ENCODE results near the gene PPP1R7.
A peak's percentile ranks its signal among the peaks of the same experiment; 100 is the strongest.

PPP1R7 gene

DNA sequence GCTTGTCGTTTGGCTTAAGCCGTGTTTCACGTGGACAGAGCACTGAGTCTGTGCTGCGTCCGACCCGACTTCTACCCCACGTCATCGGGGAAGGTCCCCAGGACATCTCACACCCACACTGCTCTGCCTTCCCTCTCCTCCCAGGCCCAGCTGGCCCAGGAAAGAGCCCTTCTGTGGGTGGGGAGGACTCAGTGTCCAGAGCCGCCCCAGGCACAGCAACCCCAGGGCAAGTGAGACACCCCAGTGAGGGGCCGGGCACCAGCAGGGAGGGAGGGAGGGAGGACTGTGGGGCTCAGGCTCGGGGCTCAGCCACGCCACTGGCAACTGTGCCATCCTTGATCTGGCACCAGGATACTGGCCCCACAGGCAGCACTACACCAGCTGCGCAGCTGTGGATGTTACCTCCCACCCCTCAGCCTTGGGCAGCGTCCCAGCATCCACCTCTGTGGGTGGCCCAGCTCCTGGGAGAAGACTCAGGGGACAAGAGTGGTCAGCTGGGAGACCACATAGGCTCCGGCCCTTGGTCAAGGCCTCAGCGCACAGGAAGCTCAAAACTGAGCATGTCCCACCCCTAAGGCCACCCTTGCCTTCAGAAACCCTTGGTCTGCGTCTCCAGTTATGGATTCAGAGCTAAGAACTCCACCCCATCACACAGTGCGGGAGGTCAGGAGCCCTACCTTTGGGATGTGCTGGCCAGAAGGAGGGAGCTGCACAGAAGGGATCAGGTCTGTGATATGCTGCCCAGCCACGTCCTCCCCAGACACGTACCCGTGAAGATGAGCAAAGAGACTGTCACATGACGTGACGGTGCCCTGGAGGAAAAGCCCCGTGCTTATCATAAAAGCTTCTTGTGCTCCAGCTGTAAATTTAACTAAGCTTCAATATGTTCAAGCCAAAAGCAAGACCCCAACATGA lies 12.7 kb upstream of the PPP1R7 start:
- intact Hi-C loops (cut with DNase I): no loop called here
- DNase-seq: peak in 1 of 10 donors; percentile 76

DNA sequence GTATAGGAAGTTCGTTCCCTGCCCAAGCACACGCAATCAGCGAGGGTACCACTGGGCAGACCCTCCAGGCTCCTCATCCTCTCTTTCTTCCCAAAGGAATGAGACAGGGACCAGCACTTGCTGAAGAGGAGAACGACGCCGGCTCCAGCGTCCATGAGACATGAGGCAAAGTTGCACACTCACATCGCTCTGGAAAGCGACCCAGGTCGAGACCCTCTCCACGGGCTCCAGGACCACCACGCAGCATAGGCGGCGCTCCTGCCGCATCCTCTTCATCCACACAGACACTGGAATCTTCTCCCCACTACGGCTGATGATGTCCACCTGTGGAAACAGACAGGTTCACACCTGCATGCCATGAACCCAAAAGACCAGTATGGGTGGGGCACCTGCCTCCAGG lies 11.8 kb upstream of the PPP1R7 start:
- intact Hi-C loops (cut with DNase I): no loop called here
- DNase-seq: peak in 1 of 10 donors; percentile 13

DNA sequence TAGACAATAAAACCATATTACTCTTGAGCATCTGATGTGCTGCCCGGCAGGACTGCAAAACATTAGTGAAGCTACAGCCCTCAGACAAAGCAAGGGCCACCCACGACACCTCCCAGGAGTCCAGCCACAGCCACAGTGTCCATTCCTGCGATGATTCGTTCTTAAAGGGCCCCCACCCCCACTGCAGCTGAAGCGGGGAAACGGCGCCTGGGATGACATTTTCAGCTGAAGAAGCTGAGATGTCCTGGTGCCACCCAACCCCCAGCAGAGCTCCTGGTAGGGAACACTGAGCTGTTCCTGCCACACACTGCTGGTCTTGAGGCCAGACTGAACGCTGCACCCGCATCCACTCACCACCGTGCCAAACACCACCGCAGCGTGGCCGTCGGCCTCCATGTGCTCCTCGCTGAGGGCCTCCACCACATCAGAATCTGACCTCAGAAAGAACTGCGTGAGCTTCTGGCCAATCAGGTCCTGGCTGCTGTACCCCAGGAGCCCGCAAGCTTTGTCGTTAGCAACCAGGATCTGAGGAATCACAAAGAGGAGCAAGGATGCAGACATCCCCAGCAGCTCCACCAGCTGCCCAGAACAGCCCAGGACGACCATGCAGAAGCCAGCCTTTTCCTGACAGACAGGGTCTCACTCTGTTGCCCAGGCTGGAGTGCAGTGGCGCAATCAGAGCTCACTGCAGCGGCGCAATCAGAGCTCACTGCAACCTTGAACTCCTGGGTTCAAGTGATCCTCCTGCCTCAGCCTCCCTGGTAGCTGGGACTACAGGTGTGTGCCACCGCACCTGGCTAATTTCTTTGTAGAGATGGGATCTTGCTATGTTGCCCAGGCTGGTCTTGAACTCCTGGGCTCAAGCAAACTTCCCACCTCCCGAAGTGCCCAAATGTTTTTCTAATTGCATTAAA lies 10.5 kb upstream of the PPP1R7 start:
- DNase-seq: peak in 2 of 10 donors; percentile 49 to 53
- intact Hi-C loops (cut with DNase I): no loop called here

DNA sequence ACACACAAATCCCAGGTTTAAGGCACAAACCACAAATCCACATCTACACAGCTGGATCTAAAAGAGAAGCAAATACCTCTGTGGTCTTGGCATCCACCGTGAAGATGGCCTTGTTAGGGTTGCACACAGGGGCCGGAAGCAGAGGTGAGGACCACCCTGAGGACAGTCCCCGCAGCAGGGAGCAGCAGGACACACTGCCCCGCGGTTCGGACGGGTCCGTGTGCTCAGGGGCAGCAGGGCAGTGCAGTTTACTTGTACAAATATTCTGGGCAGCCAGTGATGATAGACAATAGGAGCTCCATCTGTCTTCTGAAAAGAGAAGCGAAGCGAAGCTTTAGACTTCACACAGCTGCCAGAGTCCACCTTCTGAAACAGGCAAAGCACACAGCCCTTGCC lies 9.8 kb upstream of the PPP1R7 start:
- peak in 1 of 10 donors; percentile 36 for DNase-seq
- intact Hi-C loops (cut with DNase I): no loop called here

DNA sequence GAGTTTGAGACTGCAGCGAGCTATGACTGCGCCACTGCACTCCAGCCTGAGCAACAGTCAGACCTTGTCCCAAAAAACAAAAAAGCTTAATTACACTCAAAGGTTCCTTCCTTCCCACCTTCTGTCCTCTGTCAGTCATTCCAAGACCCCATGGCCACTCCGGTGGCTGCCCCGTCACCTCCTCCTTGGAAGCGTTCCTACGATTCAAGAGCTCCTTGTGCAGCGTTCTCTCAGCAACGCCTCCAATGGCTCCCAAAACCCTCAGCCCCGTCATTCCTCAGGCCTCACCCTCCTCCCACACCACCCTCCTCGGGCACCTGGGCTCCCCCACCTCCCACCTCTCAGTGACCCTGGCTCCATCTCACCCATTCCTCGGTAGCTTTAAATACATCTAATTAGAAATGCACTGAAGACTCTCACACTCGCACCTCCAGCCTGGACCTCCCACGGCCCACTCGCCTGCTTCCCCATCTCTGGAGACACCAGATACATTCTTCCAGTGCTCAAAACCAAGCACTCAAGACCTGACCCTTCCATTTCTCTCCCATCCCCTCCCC lies 9.0 kb upstream of the PPP1R7 start:
- peak in 1 of 10 donors; percentile 26 for DNase-seq
- intact Hi-C loops (cut with DNase I): no loop called here

DNA sequence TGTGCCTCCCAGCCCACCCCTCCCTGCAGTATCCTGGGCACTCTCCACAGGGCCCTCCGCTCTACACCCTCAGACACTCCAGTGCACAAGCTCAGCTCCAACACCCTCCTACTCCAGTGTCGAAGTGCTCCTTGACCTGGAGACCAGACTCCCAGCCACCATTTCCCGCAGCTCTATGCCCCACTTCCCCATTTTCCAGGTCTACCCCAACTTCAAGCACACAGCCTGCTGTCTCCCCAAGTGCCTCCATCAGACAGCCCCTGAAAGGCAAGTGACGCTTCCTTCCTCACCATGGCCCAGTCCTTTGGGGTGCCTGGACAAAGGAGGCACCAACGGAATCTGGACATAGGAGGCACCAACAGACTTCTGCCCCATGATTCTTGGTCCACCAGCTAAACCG lies 8.2 kb upstream of the PPP1R7 start:
- intact Hi-C loops (cut with DNase I): no loop called here

DNA sequence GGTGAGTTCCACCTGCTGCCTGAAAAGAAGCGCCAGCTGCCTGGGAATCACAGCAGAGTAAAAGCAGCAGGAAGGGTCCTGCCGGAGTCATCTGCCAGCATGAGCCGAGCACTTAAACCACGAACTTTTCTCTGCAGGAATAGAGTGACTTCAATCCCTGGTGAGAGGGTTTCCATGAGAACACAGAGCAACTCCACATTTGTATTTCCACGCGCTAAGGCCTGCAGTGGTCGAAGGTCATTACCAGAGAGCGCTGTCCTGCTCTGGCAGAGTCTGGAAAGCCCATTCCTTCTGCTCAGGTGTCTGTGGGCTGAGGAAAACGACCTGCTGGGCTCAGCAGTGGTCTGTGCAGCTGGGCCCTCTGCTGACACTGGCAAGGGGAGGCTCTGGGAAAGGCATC lies 7.7 kb upstream of the PPP1R7 start:
- intact Hi-C loops (cut with DNase I): no loop called here

More for the DNA sequence above, 8.2 kb upstream of the PPP1R7 start:
- DNase-seq: peak in 1 of 10 donors; percentile 21

DNA sequence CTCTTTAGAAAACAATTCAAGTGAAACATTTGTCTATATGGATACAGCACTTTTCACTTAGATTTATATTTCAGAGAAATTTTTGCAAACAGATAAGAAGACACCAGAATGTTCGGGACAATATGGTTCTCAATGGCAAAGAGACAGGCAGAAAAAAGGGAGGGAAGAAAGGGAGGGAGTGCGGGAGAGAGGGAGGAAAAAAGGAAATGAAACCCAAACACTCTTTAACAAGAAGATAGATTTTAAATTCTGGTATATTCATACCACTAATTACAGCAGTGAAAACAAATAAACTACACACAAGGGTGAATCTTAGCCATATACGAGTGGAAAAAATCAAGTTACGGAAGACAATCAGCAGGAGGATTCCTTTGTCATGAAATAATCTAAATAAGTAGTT lies 4.0 kb upstream of the PPP1R7 start:
- DNase-seq: no peak
- intact Hi-C loops (cut with DNase I): no loop called here

More for the DNA sequence above, 7.7 kb upstream of the PPP1R7 start:
- peak in 2 of 10 donors; percentile 12 to 18 for DNase-seq

DNA sequence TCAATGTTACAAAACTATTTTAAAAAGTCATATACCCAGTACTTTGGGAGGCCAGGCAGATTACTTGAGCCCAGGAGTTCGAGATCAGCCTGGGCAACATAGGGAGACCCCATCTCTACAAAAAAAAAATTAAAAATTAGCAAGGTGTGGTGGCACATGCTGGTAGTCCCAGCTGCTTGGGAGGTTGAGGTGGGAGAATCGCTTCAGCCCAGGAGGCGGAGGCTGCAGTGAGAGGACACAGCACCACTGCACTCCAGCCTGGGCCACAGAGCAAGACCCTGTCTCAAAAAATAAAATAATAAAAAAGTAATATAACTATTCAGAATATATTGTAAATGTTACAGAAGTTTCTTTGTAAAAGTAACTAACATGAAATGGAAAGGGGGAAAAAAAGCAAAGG lies 2.9 kb upstream of the PPP1R7 start:
- intact Hi-C loops (cut with DNase I): no loop called here
- DNase-seq: peak in 3 of 10 donors; percentile 25 to 75 (median 39)

DNA sequence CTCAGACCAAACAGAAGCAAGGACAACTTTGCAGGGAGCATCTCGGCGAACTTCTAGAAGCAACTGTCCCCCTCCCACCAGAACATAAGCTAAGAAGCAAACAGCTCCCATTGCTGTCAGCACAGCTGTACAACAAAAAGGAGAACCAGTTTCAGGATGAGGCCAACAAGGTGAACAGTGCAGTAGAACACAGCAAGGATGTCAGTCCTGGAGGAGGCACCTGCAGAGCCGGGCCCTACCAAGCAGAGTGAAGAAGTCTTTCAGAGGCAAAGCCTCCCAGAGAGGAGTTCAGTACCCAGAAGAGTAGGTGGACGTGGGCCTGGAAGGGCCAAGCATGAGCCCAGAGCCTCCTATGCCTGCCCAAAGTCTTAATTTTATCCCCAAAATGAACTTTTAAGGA lies 2.0 kb upstream of the PPP1R7 start:
- intact Hi-C loops (cut with DNase I): no loop called here
- DNase-seq: peak in 1 of 10 donors; percentile 23

DNA sequence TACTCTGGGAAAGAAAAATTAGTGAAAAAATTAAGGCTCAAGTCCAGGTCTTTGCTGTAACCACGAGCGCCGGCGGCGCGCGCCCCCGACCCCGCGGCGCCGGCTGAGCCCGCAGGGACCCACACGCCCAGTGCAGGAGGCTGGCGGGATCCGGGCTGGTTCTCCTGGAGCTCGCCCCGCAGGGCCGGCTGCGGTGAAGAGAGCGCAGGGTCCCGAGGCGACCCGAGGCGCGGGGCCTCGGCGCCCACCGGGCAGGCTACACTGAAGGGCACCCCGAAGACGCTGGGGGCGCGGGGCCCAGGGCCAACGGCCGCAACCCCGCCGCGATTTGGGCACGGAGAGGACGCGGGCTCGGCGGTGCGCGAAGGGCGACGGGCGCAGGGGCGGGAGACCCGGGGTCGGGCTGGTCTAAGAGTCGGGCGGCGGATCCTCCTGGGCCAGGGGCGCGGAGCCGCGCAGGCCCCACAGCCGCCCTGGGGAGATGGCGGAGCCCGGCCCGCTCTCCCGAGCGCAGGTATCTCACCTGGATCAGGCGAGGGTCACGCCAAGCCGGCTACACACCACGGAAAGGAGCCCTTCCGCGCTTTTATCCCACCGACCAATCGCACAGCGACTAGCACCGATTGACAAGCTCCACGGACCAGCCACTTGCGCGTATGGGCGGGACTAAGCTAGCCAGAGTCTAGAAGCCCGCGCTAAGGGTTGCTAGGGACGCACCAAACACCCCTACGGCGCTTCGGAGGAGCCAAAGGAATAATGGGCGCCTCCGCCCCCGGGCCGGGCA lies 1.2 kb upstream of the PPP1R7 start, which contains the start of gene PASK:
Gene PASK, minus strand, starts transcription at position 582 of the 784 bp plus-strand sequence. CDS start 6,440 bp downstream, outside the sequence.
- intact Hi-C loops (cut with DNase I): no loop called here
- peak; percentile 91 to 100 (median 96) for DNase-seq

DNA sequence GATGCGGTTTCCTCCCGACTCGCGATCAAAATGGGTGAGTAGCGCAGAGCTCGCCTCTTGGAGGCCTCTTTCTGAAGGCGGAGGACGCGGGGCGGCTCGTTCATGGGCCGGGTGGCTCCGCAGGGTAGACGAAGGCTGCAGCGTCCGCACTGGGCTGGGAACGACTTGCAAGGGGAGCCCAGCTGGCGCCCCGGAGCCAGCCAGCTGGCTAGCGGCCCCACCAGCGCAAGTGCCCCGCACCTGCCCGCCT lies 667 bp upstream of the PPP1R7 start:
- no peak for DNase-seq

DNA sequence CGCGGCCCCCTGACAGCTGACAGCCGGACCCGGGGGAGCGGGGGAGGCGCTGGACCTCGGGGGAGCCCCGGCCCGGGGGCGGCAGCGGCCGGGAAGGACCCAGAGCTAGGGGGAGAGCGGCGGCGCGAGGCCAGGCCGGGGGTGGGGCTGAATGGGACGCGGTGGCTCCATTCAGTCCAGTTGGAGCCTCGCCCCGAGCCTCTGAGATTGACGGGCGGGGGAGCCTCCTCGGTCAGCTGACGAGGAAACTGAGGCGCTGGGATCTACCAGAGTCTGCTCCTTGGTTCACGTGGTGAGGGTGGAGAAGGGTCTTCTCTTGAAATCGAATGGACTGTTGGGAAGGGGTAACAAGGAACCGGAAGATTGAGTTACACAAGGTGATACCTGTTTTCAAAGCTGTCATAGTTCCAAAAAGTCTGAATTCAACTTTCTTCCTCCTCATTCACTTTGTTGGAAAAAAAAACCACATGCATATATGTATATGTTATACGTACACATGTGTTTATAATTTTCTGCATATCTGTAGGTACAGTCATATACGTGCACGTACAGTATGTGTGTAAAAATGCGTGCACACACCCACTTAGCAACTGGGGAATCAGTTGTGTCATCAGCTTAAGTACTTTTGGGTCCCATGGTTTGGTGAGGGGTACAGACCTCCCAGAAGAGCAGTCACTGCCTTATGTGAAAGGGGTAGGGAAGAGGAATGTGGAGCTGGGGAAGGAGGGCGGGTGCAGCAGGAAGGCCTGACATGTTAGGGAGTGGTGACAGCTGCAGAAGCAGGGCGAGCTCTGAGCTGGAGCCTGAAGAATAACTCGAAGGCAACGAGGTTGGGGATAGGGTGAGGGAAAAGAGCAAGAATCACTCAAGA lies 628 bp downstream of the PPP1R7 start:
- intact Hi-C loops (cut with DNase I): loop anchor here (2.0 to 10.0 kb wide), 2 partner anchors 48 to 84 kb away; partner anchors contain the start of gene MTERF4
- DNase-seq: peak in 9 of 10 donors; percentile 28 to 89 (median 48)

More for the DNA sequence above, 667 bp upstream of the PPP1R7 start:
- intact Hi-C loops (cut with DNase I): no loop called here

DNA sequence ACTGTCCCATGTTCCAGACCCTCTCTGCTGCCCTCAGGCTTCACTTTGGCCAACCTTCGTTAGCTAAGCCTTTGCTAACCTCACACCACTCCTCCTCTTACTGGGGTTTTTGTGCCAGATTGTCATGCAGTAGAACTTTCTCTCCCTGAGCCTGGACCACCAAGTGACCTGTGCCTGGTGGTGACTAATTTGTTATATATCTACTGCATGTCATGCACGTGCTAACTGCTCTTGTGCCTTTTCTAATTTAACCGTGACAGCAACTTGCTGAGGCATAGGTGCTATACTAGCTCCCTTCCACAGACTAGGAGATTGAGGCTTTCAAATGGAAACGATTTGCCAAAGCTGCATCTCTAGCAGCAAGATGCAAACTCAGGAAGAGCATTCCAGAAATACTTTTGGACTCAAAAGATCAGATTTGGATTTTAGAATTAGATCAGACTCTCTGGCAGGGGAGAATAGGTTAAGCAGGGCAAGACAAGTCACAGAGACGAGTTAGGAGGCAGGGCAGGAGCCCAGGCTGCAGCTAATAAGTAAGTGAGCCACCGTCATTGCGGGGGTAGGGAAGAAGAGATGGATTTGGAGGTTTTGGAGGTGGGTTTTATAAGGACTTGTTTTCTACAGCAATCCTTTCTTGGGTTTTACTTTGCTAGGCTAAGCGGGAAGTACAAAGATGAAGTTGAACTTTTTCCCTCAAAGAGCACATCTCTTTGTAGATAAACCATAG lies 1.8 kb downstream of the PPP1R7 start:
- intact Hi-C loops (cut with DNase I): loop anchor here (2.0 to 10.0 kb wide), 2 partner anchors 49 to 83 kb away; partner anchors contain the start of gene MTERF4
- DNase-seq: peak in 3 of 10 donors; percentile 5 to 22 (median 6)

DNA sequence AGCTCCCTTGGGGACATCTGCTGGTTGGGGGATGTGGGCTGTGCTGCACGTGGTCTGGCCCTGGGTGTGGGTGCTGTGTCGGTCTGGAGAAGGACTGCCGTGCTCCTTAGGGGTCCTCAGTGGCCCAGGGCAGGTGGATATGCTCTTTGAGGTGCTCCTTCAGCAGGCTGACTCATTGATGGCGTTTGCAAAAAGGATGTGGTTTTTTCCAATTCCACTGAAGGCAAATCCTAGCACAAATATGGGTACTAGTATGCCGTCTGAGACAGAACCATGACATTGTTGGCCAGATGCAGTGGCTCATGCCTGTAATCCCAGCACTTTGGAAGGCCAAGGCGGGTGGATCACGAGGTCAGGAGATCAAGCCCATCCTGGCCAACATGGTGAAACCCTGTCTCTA lies 3.3 kb downstream of the PPP1R7 start:
- peak in 2 of 10 donors; percentile 43 to 49 for DNase-seq
- intact Hi-C loops (cut with DNase I): loop anchor here (10.0 kb wide), 1 partner anchor 81 kb away; no protein-coding TSS in a partner anchor

DNA sequence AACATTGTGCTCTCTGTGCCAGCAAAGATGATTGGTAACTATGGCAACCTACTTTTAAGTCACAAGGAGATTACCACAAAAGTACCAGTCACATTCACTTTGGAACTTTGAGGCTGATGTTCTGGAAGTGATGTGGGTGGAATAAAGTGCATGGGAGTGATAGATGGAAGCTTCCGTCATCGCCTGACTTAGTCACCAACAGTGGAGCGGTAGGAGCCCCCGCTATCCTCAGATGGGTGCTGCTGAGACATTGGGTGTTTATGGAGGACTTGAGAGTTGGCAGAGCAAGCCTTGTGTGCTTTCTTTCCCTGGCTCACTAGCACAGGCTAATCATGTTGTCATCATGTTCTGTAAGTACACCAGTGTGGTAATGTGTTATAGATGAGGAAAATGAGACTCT lies 4.6 kb downstream of the PPP1R7 start:
- DNase-seq: peak in 8 of 10 donors; percentile 5 to 90 (median 34)
- intact Hi-C loops (cut with DNase I): loop anchor here (10.0 kb wide), 1 partner anchor 80 kb away; no protein-coding TSS in a partner anchor

DNA sequence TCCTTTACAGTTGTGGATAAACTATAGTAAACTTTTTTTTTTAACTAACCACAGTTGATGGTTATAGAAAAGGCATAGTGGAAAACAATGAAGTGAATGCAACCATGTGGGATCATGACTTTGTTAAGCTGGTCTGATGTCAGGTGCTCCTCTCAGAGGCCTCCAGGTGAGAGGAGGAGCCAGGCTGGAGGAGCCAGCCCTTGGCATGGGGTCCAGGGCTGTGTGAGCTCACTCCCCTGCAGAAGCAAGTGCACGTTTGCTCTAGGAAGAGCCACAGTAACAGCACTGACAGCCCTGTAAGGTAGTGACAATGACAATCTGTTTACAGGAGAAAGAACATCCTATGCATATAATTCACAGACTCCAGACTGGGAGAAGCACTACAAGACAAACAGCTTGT lies 5.7 kb downstream of the PPP1R7 start:
- DNase-seq: peak in 2 of 10 donors; percentile 39 to 52
- intact Hi-C loops (cut with DNase I): loop anchor here (10.0 kb wide), 1 partner anchor 79 kb away; no protein-coding TSS in a partner anchor

DNA sequence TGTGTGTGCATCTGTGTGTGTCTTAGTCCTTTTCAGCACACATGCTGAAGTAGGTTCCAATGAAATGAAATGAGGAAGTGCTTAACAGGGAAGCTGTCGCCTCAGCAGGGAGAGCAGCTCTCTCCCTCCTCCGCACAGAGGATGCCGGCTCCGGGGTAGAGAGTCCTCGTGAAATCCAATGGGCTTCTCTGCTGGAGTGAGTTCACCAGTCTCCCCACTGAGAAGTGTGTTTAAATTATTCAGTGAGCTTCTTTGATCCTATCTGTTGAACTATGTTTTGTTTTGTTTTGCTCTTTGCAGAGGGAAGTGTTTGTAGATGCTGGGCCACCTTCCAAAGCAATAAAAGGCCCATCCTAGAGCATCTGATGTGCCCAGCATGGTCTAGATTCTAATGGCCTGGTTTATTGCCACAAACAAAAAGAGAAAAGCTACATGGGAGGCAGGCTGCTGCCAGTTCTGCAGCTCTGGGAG lies 6.7 kb downstream of the PPP1R7 start:
- intact Hi-C loops (cut with DNase I): loop anchor here (10.0 kb wide), 1 partner anchor 78 kb away; no protein-coding TSS in a partner anchor
- DNase-seq: peak in 8 of 10 donors; percentile 41 to 93 (median 62)
